BLaER1 treated with 17β-estradiol and CSF1 and Interleukin-3, amounts not matched to agents 10 nM and 100 nM (cell line): ENCODE results near the gene ADD3.

Experiments
- H3K27ac ChIP-seq, 11 experiments: shearing (Covaris generic); formaldehyde crosslinking; 2 replicates each; pipeline ENCODE4 v1.8.1; 2022
- H3K27me3 ChIP-seq, 11 experiments: shearing (Covaris generic); formaldehyde crosslinking; 2 replicates each; pipeline ENCODE4 v1.8.1; 2022
- H3K36me3 ChIP-seq, 11 experiments: shearing (Covaris generic); formaldehyde crosslinking; 2 replicates each; pipeline ENCODE4 v1.8.1; 2022
- H3K4me1 ChIP-seq, 10 experiments: shearing (Covaris generic); formaldehyde crosslinking; 2 replicates each; pipeline ENCODE4 v1.8.1; 2022
- H3K4me2 ChIP-seq, 11 experiments: shearing (Covaris generic); formaldehyde crosslinking; 2 replicates each; pipeline ENCODE4 v1.8.1; 2022
- H3K4me3 ChIP-seq, 10 experiments: shearing (Covaris generic); formaldehyde crosslinking; 2 replicates each; pipeline ENCODE4 v1.8.1; 2022
- H3K9ac ChIP-seq, 11 experiments: shearing (Covaris generic); formaldehyde crosslinking; 2 replicates each; pipeline ENCODE4 v1.8.1; 2022
- H3K9me3 ChIP-seq, 11 experiments: shearing (Covaris generic); formaldehyde crosslinking; replicated peaks in 1 of 11; 2 replicates each; pipeline ENCODE4 v1.8.1; 2022
- H4K20me1 ChIP-seq, 11 experiments: shearing (Covaris generic); formaldehyde crosslinking; 2 replicates each; pipeline ENCODE4 v1.8.1; 2022
- Cebpa-rat ChIP-seq, 11 experiments: shearing (Covaris generic); IDR thresholded peaks; 2 replicates each; pipeline ENCODE4 v1.8.1; 2022

ADD3 gene

GRCh38 chr10:110181451-110181850, 173.7 kb downstream of the ADD3 start:
- Histone ChIP-seq H3K4me3 (no peak overlapping the region), H3K27me3 (0 out of 22 replicates have a peak, but pooled peaks cover 0 to 4% (median 0%) of the 10 kb centered on the region in 11 experiments), H3K9ac (no peak overlapping the region), H3K4me1 (peaks cover 4 to 15% (median 8%) of the 10 kb centered on the region in 10 experiments), H3K36me3 (no peaks in the 10 kb centered on the region), H3K9me3 (no peaks in the 10 kb centered on the region), H3K4me2 (no peak overlapping the region), H4K20me1 (no peaks in the 10 kb centered on the region), H3K27ac (no peak overlapping the region)
- TF ChIP-seq Cebpa-rat (IDR thresholded peaks at IDR 0.05): no peak

DNA sequence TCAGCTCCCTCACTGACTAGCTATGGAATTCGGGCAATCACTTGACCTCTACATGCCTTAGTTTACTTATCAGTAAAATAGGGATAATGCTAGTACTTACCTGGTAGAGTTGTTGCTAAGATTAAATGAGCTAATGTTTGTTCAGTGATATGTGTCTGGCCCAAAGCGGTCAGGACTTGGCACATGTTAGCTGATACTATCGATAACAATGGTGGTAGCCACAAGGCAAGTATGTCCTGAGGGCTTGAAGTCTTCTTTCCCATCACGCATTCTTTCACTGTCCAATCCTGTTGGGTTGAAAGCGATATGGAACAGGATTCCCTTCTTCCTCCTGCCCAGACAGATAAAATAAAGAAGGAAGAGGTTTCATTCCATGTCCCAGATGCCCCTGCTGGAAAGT, 174.1 kb downstream of the ADD3 start:
- H3K4me2 ChIP-seq: no peak overlapping the region

DNA sequence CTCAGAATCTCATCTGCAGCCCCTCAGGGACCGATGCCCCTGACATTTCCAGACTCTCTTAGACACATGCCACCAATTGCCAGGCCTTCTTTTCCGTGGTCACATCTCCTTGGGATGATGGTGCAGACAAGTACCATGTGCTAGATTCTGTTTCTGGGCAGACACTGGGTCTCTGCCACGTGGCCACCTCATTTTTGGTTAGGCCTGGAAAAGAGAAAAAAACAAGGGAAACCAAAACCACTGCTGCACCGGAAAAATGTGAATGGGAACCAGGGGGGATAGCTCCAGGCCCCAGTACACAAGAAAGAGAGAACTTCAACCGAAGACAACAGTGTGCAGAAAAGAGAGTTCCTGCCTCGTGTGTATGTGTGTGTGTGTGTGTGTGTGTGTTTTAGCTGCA, 176.6 kb downstream of the ADD3 start:
- Histone ChIP-seq H3K27me3 (no peaks in the 10 kb centered on the region), H3K4me2 (peak overlapping the region in 6 of 11 experiments; percentile 10 to 36 (median 19); a peak in 6 of 22 replicates), H3K4me3 (no peak overlapping the region)

More for the DNA sequence above, 174.1 kb downstream of the ADD3 start:
- no peak overlapping the region for H3K4me3 ChIP-seq
- H3K27me3 ChIP-seq: no peaks in the 10 kb centered on the region
- H3K4me1 ChIP-seq: peaks cover 0 to 10% (median 4%) of the 10 kb centered on the region in 10 experiments; a peak in 10 of 20 replicates
- no peak overlapping the region for H3K9ac ChIP-seq
- no peak for TF ChIP-seq Cebpa-rat (IDR thresholded peaks at IDR 0.05)
- H3K9me3 ChIP-seq: no peaks in the 10 kb centered on the region
- H3K27ac ChIP-seq: no peak overlapping the region
- H3K36me3 ChIP-seq: no peaks in the 10 kb centered on the region
- H4K20me1 ChIP-seq: no peaks in the 10 kb centered on the region

More for the DNA sequence above, 176.6 kb downstream of the ADD3 start:
- Histone ChIP-seq H3K27ac (no peak overlapping the region), H3K9ac (no peak overlapping the region), H4K20me1 (no peaks in the 10 kb centered on the region), H3K36me3 (no peaks in the 10 kb centered on the region), H3K9me3 (no peaks in the 10 kb centered on the region), H3K4me1 (peaks cover 0 to 11% (median 5%) of the 10 kb centered on the region in 10 experiments; a peak in 11 of 20 replicates)
- no peak for TF ChIP-seq Cebpa-rat (IDR thresholded peaks at IDR 0.05)
